NCI-H1930 (cell line): ENCODE data around the gene ARNT2.

Source experiments
- DNase-seq, 2 experiments: peaks; one replicate each; lab custom pipeline; 2025; lab: John Stamatoyannopoulos, UW

The ARNT2 gene

DNA sequence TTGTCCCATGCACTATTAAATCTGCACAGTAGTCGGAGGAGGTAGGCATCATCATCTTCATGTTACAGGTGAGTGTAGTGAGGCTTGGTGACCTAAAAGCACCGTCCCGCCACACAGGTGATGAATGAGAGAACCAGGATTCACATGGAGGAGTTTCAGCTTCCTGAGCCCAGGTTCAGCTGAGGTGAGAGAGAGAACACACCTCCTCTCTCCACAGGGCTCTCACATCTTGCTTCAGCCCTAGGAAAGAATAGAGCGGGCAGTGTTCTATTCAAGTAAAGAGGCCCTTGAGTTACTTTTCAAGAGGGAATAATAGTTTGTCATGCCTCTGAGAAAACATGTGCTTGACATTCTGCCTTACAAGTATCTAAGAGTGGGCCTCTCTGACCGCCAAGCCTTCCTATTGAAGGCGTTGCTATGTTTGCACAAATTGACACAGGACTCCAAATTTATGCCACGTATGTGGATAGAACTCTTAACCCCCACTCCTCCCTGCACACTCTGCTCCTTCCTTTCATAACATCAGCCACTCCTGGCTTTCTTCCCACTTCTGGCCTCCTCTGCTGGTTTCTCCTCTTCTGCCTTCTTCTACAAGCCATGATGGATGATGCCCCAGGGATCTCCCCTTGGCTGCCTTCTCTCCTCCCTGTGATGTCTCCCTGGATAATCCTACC is 152.6 kb downstream of the ARNT2 start:
- no peak for DNase-seq

DNA sequence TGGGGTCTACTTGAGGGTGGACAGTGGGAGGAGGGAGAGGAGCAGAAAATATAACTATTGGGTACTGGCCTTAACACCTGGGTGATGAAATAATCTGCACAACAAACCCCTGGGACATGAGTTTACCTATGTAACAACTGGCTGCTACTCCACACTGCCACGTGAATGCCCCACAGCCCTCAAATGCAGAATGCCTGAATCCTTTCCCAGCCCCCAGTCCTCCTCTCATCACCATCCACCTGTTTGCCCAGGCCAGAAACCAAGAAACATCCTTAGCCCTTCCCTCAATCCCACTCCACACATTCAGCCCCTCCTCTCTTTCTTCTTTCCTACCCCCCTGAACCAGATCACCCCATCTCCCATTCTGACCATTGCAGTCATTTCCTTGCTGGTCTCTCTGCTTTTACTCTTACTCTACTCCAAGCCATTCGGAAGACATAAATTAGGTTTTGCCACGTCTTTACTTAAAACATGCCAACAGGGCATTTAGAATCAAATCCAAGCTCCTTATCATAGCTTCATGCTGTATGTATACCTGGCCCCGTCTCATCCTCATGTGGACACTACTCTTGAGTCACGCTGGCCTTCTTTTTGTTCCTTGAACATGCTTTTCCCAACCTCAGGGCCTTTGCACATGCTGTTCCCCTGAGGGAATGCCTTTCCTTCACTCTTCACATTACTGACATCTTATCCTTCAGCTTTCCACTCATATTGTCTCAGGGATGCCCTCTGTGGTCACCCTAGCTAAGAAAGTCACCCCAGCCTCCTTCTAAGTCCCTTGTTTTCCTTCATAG is 153.5 kb downstream of the ARNT2 start:
- no peak for DNase-seq

GRCh38 chr15:80558631-80559319 is 154.6 kb downstream of the ARNT2 start:
- DNase-seq: no peak

DNA sequence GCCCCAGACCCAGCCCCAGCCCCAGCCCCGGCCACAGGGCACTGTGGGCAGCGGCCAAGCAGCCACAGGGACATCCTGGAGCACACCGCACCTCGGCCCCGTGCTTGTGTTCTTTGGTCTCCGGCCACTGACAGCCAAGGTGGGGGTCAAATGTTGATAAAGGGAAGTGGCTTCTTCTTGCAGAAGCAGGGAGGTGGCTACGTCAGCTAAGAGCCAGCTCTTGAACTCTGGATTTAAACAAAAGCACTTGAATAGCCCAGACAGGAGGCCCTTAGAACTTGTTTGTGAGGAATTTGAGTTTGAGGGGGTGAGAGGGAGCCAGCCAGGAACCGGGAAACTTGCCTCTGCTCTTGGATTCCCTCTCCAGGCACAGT is 155.1 kb downstream of the ARNT2 start:
- no peak for DNase-seq

- no peak for DNase-seq
Measured at GRCh38 chr15:80559761-80560160, 155.6 kb downstream of the ARNT2 start.

- DNase-seq: no peak
Measured at GRCh38 chr15:80560601-80561400, 156.6 kb downstream of the ARNT2 start.

DNA sequence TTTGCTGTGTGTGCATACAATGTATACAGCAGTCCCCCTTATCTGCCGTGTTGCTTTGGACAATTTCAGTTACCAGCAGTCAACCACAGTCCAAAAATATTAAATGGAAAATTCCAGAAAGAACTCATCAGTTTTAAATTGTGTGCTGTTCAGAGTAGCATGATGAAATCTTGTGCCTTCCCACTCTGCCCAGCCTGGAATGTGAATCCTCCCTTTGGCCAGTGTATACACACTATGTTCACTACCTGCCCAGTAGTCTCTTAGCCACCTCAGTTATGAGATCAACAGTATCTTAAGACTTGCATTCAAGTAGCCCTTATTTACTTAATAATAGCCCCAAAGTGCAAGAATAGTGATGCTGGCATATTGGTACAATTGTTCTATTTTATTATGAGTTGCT is 157.3 kb downstream of the ARNT2 start:
- DNase-seq: no peak

- no peak for DNase-seq
Measured at GRCh38 chr15:80562033-80562432, 157.9 kb downstream of the ARNT2 start.

- no peak for DNase-seq
Measured at GRCh38 chr15:80562846-80563245, 158.7 kb downstream of the ARNT2 start.

DNA sequence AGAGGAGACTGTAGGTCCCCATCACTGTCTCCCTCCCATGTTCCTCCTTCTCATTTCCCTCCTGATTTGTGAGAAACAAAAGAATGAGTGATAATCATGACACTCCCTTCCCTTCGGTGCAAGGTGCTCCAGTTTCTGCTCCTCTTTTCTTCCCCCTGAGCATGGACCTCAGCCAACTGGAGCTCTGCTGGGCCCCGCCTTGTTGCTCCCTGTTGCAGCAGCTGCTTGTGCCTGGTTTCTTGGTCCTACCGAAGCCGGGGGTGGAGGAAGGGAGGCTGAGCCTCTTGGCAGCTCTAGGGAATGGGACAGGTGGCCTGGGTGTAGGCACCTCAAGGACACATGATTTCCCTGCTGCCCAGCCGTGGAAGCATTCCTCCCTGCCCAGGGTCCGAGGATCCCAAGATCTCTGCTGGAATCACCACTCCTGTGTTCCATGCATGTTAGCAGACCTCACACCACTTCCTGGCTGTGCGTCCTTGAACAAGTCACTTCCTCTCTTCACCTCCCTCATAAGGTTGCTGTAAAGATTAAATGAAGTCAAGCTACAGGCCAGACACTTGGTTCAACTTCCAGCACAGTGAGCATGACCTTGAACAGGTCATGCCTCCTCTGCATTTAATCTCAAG is 159.3 kb downstream of the ARNT2 start:
- DNase-seq: no peak

DNA sequence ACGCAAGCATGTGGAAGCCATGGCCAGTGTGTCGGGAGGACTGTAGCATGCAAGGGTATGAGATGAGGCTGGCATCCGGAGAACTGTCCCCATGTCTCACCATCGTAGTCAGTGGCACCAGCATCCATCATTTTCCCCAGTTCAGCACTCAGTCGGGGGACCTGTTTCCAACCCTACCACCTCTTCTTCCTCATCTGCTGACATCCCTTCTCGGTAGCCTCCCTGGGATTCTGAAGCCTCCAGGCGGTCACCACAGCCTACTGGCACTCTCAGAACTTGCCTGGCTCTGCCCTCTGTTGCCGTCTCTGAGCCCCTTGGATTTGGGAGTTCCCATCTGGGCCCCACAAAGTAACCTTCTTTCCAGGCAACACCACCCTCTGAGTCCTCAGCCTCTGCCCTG is 159.9 kb downstream of the ARNT2 start:
- no peak for DNase-seq

- no peak for DNase-seq
Measured at GRCh38 chr15:80565398-80565797, 161.2 kb downstream of the ARNT2 start.

- no peak for DNase-seq
Measured at GRCh38 chr15:80565988-80566387, 161.8 kb downstream of the ARNT2 start.

- DNase-seq: no peak
Measured at GRCh38 chr15:80567721-80568157, 163.6 kb downstream of the ARNT2 start.

DNA sequence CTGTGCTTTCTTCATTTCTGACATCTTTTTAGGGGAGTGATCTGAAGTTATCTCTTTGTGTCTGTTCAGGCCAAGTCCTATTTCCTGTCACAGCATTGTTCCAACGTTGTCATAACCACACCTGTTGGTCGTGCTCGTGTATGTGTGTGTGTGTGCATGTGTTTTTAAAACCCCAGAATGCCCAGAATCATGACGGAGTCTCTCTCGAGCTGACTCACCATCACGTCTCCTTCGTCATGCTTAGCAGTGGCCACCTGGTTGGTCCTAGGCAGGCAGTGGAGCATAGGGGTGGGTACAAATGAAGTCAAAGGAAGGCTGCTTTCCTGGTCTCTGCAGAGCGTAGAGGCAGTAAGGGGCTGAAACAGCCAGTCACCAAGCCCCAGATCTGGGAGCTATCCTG is 164.1 kb downstream of the ARNT2 start:
- no peak for DNase-seq

DNA sequence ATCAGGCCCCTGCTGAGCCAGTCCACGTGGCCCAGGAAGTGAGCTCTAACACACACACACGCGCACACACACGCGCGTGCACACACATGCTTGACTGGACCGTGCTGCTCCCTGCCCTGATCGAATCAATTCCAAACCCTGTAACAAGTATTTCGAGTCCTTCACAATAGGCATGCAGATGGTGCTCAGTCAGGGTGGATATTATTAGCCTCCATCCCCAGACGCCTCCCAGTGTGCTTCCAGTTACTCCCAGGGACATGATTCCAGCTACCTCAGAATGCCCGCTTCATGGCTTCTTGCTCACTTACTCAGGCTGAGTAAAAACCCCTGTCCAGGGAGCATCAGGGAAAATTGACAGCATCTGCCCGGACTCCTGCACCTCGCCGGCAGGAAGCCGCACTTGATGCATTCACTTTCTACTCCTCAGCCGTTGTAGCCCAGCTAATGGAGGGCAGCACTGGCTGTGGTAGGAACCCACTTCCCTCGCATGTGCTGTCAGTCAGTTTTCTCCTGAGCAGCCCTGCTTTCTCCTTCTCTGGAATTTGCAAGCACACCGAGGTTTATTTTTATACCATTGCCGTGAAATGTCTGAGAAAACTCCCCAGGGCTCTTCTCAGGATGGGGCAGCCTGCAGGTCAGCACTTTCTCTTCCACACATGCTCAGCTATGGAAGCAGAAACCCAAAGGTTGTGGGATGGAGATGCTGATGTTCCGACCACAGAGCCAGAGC is 164.9 kb downstream of the ARNT2 start:
- no peak for DNase-seq

DNA sequence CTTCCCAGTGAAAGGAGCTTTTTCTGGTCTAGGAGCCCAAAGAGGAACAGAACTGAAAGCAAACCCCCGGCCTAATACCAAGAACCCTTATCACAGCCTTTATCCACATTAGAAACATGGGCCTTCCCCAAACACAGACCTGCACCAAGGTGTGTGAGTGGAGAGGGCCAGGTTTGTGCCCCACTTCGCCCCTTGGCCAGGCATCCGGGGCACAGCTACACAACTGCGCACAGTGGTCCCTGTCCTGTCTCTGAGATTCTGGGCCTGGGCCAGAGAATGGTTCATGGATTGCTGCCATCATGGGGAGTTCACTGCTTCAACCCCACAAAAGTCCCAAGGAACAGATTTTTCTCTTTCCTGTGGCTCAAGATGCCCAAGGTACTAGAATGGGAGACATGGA is 165.5 kb downstream of the ARNT2 start:
- no peak for DNase-seq

DNA sequence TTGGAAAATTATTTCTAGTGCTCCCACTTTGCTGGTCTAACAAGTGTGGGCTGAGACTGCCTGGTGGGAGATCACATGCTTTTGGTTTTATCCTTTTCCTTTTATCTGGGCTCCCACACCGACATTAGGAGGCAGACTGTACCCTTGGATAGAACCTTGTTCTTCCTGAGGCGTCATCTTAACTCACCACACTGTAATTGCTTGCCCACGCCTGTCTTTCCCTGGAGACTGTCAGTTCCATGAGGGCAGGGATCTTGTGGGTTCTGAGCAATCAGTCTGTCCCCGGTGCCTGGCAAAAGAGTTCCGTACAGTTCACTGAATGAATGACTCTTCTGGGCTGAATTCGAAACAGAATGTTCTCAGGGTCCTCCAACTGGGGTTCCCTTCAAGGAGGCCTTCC is 166.4 kb downstream of the ARNT2 start:
- no peak for DNase-seq

GRCh38 chr15:80572337-80572736 is 168.2 kb downstream of the ARNT2 start:
- no peak for DNase-seq

DNA sequence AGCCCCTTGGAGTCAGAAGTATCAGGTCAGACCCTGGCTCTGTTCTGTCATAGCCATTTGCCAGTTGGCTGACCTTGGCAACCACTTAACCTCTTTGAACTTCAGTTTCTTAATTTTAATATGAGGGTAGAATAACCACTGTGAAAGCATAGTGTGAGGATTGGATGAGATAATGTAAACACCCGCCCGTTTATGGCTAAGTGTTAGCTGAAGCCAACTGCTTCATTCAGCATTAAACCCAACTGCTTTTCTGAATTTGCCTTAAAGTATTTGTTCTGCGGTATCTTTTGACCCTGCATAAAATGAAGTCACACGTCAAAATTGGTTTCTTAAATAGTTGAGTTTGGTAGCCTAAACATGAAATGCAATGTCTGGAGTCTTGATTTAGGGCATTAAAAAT is 169.4 kb downstream of the ARNT2 start:
- DNase-seq: no peak

- no peak for DNase-seq
Measured at GRCh38 chr15:80574590-80574989, 170.4 kb downstream of the ARNT2 start.
